GM10266 (cell line): Measurements from ENCODE around the gene PRXL2C.

Source experiments
- DNase-seq: peaks from one replicate; pipeline ENCODE4 v3.0.0; 2012; ENCODE audit errors: extremely low spot score
- CTCF ChIP-seq: IDR thresholded peaks from 2 replicates; pipeline ENCODE4 v1.5.1; 2012; ENCODE audit warnings: mild to moderate bottlenecking, low read depth; ENCODE audit not compliant: control insufficient read depth, insufficient read depth; ENCODE audit errors: missing control alignments

Gene PRXL2C

GRCh38 chr9:96607971-96608370 is 47.1 kb downstream of the PRXL2C start:
- no peak for TF ChIP-seq CTCF

GRCh38 chr9:96605328-96605727 is 49.8 kb downstream of the PRXL2C start:
- no peak for TF ChIP-seq CTCF
- DNase-seq = no peak

More at GRCh38 chr9:96607971-96608370, 47.1 kb downstream of the PRXL2C start:
- DNase-seq = no peak

- no peak for DNase-seq
- no peak for TF ChIP-seq CTCF
Measured at GRCh38 chr9:96604004-96604319, 51.2 kb downstream of the PRXL2C start.

GRCh38 chr9:96603305-96604003 is 51.7 kb downstream of the PRXL2C start:
- no peak for DNase-seq
- no peak for TF ChIP-seq CTCF

- TF ChIP-seq CTCF = no peak
- no peak for DNase-seq
Measured at GRCh38 chr9:96599298-96599697, 55.8 kb downstream of the PRXL2C start.

- no peak for TF ChIP-seq CTCF
- no peak for DNase-seq
Measured at GRCh38 chr9:96596601-96597111, 58.5 kb downstream of the PRXL2C start.
